Fibroblast of the conjunctiva (primary cell): ENCODE measurements around the gene SWT1.
"Not testable (repeated sequence)": the region's sequence is repeated elsewhere in the genome, so short reads cannot be mapped to it uniquely, and the experiment has no call there.

ENCODE experiments used
- DNase-seq: peaks from one replicate; pipeline ENCODE4 v3.0.0-alpha.2; 2010; ENCODE audit warnings: low read depth

The SWT1 gene

DNA sequence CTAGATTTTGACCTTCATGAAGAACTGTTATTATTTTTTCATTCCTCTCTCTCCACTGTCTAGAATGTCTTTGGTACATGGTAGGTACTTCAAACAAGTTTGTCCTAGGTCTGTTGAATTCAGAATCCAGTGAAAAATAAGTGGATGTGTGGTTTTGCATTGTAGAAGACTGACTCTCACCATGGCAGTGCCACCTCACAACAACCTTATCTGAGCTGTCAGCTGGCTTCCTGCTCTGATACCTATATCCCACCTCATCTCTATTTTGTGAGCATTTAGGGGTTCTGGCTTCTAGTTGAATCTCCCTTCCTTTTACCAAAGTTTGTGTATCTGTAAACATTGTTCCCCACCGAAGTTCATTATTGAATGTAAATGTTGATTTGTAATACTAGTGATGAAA is 9.1 kb downstream of the SWT1 start:
- no peak for DNase-seq

DNA sequence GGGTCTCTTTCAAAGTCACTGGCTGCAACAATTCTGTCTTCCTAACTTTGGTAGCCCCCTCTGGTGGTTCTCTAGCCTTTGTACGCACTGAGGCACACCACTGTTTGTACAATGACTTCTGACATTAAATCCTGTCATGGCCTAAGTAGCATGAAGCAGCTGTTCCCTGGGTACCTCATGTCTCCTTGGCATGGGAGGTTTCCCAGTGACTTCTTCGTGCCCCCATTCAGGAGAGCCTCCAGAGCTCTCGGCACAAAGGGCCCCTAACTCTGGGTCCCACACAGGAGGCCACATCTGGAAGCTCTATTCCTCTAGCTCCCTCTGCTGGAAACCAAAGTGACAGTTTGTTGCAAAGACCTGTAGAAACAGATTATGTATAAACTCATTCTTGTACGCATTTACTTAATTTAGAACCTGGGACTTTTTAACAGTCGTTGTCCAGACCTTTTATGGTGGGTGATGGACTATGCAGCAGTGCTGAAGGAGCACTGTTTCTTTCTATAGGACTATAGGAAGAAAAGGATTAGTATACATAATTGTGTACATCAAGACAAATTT is 13.4 kb downstream of the SWT1 start:
- peak; percentile 35 for DNase-seq

DNA sequence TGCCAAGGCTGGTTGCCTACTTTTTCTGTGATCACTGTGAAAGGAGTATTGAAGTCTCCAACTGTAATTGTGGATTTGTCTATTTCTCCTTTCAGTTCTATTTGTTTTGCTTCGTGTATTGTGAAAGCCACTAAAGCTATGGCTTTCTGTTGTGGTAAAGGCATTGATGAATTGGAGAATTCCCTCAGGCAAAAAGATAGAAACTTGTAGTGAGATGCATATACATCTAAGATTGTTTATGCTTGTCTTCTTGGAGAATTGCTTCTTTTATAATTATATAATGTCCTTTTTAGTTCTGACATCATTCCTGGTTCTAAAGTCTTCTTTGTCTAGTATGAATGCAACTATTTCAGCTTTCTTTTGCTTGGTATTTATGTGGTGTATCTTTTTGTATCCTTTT is 36.8 kb downstream of the SWT1 start:
- no peak for DNase-seq

DNA sequence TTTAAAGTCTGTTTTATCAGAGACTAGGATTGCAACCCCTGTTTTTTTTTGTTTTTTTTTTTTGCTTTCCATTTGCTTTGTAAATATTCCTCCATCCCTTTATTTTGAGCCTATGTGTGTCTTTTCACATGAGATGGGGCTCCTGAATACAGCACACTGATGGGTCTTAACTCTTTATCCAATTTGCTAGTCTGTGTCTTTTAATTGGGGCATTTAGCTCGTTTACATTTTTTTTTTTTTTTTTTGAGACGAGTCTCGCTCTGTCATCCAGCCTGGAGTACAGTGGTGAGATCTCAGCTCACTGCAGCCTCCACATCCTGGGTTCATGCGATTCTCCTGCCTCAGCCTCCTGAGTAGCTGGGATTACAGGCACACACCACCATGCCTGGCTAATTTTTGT is 41.7 kb downstream of the SWT1 start:
- not testable (repeated sequence) for DNase-seq

DNA sequence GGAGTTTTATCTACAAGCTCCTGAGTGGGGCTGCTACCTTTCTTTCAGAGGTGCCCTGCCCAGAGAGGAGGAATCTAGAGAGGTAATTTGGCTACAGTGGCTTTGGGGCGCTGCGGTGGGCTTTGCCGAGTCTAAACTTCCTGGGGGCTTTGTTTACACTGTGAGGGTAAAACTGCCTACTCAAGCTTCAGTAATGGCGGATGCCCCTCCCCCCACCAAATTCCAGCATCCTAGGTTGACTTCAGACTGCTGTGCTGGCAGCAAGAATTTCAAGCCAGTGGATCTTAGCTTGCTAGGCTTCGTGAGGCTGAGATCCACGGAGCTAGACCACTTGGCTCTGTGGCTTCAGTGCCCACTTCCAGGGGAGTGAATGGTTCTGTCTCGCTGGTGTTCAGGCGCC is 43.9 kb downstream of the SWT1 start:
- DNase-seq, result no peak

DNA sequence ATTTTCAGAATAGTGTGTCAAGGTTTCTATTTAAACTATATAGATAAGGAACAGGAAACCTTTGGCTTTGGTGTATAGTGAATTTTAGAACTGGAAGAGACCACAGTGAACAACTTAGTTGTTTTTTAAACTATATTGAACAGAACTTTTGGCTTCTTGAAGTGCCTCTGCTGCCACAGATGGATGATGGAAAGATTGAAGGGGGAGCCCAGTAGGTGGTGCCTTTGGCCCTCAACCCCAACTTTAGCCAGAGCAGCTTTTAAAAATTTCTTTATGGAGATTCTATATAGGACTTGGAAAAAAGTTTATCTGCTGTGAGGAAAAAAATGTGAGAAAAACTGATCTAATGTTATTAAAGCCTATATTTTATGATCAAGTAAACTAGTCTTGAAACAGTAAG is 50.2 kb downstream of the SWT1 start:
- DNase-seq, result no peak

DNA sequence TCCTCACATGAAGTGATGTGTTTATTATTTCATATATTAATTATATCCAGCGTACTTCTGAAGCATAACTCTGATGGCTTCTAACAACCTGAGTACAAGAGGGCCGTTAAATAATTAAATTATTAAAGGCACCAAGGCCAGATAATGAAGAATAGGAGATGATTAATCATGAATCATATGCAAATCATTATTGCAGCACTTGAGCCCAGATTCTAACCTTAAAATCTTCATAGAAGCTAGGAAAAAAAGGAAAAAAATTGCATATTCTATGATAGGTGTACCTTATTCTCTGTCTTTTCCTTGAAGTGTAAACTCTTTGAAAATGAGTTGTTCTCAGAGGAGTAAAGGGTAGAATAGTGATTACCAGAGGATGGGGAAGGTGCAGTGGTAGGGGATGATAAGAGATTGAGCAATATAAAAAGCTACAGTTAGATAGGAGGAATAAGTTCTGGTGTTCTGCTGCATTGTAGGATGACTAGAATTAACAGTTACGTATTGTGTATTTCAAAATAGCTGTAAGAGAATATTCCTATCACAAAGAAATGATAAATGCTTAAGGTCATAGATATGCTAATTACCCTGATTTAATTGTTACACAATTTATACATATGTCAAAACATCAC is 51.1 kb downstream of the SWT1 start:
- DNase-seq, result no peak

DNA sequence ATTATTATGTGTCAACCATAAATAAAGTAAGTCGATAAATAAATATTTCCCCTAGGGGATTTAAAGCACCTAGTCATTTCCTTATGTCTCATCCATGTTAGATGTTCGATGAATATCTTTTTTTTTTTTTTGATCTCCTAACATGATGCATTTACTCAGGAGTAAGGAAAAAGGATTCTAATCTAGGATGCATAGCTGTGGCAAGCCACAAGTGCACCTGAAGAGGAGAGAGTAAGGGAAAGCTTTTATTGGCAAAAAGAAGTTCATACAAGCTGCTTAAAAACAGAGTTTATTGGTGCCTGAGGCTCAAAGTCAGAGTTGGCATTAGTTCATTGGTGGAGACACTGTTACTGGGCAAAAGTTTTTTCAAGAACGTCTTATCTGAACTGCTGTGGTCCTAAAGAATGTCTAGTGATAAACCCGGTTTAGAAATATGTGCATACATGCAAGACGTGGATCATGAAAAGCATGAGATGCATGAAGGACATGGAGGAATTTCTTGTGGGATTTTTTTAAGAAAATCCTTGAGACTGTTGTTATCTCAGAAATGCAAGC is 51.7 kb downstream of the SWT1 start:
- no peak for DNase-seq

DNA sequence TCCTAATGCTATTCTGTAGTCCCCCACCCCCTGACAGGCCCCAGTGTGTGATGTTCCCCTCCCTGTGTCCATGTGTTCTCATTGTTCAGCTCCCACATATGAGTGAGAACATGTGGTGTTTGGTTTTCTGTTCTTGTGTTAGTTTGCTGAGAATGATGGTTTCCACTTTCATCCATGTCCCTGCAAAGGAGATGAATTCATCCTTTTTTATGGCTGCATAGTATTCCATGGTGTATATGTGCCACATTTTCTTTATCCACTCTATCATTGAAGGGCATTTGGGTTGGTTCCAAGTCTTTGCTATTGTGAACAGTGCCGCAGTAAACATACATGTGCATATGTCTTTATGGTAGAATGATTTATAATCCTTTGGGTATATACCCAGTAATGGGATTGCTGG is 52.4 kb downstream of the SWT1 start:
- not testable (repeated sequence) for DNase-seq

DNA sequence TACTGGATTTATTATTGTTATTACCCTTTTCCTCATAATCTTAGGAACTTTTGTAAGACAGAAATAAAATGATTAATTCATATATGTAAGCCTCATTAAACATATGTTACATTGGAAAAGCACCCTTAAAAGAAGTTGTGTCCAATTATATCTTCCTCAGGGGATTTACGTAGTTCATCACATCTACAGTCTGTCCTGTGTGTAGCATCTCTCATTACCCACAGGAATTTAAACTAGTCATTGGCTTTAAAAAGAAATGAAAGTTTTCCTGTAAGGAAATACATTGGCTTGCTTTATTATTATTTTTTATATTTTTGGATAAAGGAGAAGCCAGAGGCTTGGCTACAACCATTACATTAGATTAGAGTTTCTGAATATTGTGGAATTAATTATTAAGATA is 56.1 kb downstream of the SWT1 start:
- DNase-seq, result no peak

DNA sequence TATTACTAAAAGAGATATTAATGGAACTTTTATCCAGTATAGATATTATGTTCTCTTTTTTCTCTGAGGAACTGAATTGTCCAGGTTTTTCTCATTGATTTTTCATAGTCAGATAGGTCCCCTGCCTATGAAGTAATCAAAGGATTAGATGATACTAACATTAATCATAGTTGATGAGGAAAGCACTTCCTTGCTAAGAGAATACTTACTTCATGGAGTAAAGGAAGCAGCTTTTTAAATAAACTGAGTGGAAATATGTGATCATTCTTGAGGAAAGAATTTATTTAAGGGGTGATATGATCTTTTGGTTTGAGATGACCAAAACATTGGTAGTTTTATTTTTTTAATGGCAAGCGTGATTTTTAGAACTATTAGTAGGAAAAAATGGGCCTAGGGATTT is 58.9 kb downstream of the SWT1 start:
- no peak for DNase-seq

DNA sequence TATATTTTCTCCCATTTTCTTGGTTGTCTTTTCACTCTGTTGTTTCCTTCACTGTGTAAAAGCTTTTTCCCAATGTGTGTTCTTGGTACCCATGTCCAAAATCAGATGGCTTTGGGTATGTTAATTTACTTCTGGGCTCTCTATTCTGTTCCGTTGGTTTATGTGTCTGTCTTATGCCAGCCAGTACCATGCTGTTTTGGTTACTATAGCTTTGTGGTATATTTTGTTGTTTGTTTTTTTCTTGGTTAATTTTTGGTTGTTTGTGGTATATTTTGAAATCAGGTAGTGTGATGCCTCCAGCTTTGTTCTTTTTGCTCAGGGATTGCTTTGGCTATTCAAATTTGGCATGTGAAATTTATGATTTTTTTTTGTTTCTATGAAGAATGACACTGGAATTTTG is 67.2 kb downstream of the SWT1 start:
- no peak for DNase-seq

DNA sequence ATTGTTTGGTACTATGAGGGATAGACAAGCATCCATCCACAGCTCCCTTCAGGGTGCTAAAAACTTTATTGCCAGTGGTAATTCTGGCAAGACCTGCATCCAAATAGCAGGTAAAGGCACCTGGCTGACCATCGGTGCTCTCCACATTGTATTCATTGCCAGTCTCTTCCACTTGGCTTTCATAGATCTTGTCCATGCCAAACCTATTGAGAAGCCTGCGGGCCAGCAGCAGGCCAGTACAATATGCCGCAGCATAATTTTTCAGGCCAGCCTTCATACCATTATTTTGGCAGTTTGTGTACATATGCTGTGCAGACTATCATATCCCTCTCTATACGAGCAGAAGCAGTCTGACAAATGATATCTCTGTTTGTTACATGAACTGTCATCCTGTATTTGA is 70.2 kb downstream of the SWT1 start:
- DNase-seq, result no peak

DNA sequence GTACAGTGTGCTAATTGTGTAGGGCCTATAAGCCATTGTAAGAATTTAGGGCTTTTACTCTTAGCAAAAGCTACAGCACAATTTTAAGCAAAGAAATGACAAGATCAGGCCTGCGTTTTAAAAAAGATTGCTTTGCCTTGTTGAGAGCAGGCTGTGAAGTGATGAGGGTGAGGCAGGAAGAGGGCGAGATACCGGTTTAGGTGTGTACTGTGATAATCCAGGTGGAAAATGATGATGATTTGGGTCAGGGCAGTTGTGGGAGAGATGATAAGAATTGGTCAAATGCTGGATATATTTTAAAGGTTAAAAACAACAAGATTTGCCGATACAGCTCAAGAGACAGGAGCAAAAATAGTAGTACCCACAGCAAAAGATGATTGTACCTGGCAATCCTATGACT is 72.0 kb downstream of the SWT1 start:
- DNase-seq, result no peak

DNA sequence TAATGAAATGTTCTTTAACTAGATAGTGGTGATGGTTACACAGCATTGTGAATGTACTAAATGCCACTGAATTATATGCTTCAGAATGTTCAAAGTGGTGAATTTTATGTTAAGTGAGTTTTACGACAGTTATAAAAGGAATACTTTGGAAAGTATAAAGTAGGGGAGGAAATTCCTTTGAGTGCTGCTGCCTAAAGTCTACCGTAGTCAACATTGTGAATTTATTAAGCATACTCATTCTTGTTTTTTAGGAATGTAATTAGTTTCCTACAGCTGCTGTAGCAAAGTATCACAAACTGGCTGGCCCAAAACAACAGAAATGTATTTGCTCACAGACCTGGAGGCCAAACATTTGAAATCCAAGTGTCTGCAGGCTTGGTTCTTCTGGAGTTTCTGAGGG is 73.0 kb downstream of the SWT1 start:
- no peak for DNase-seq

DNA sequence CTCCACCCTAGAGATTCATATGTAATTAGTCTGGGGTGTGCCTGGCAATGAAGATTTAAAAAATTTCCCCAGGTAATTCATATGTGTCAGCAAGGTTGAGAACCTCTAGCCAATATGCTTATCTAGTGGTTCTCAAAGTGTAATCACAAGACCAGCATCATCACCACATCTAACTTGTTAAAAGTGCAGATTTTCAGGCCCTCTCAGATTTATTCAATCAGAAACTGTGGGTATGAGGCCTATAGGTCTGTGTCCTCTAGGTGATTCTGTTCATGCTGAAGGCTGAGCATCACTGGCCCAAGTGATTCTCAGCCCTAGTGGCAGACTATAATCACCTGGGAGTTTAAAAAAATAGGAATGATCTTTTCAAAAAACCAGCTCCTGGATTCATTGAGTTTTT is 75.9 kb downstream of the SWT1 start:
- DNase-seq, result no peak

DNA sequence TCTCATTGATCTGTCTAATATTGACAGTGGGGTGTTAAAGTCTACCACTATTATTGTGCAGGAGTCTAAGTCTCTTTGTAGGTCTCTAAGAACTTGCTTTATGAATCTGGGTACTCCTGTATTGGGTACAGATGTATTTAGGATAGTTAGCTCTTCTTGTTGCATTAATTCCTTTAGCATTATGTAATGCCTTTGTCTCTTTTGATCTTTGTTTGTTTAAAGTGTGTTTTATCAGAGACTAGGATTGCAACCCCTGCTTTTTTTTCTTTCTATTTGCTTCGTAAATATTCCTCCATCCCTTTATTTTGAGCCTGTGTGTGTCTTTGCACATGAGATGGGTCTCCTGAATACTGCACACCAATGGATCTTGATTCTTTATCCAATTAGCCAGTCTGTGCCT is 77.2 kb downstream of the SWT1 start:
- not testable (repeated sequence) for DNase-seq

DNA sequence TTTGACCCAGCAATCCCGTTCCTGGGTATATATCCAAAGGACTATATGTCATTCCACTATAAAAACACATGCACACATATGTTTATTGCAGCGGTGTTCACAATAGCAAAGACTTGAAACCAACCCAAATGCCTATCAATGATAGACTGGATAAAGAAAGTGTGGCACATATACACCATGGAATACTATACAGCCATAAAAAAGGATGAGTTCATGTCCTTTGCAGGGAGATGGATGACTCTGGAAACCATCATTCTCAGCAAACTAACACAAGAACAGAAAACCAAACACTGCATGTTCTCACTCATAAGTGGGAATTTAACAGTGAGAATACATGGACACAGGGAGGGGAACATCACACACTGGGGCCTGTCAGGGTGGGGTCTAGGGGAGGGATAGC is 80.2 kb downstream of the SWT1 start:
- DNase-seq, result not testable (repeated sequence)

DNA sequence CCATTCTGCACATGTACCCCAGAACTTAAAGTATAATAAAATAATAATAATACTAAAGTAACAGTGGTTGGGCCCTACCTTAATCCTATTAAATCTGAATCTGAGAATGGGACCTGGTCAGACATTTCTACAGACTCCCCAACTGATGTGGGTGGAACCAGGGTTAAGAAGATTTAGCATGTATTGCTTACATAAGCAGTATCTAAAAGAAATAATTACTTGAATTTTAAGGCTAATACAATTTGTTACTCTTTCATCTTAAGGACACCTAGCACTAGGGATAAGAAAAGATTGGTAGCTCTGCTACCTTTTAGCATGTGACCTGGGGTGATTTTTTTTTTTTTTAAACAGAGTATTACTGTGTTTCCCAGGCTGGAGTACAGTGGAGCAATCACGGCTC is 80.7 kb downstream of the SWT1 start:
- DNase-seq, result no peak

DNA sequence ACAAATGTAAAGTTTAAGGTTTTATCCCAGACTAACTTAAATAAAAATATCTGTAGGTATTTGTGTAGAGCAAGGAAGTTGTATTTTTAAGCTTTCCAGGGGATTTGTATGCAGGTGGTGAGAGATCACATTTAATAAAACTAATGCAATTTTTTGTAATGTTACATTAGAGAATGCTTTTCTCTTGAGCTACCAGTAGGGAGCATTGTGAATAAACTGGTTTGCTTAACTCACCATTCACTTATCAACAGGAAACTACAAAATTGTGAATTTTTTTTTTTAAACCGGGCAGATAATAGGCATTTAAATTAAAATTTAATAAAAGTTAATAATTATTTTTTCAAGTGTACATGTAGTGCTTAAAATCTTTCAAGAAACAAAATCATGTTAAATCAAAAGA is 81.5 kb downstream of the SWT1 start:
- peak; percentile 6 for DNase-seq

DNA sequence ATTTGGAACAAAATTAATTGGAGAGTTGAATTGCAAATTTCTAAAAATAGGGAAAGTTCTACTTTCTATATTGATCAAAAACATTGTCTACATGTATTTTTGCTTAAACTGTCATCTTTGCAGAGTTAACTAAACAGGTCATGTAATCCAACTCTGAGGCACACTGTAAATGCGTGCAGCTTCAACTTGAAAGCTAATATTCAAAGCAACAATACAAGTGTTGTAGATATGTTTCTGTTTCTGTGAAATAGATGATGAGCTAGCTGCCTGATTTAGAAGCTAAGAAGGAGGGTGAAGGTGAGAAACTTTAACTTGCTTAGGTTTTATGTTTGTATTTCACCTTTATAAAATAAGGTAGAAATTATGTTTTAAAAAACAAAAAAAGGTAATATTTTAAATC is 82.9 kb downstream of the SWT1 start:
- DNase-seq, result no peak

DNA sequence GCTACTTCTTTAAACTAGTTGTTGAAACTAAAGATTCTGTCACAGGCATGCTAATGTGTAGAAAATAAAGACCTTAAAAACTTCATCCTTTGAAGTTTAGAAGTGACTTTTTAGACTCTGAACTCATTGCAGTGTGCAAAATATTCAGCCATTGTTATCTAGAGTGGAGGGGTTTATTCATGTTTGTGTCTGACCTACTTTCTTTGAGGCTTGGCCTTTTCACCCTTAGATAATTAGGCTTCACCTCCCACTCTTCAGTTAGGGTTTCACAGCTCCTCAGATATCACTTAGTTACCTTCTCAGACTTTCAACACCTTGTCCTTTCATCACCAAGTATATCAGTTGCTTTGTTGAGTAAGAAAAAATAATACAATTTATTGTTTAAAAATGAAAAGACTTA is 84.2 kb downstream of the SWT1 start:
- DNase-seq, result no peak

DNA sequence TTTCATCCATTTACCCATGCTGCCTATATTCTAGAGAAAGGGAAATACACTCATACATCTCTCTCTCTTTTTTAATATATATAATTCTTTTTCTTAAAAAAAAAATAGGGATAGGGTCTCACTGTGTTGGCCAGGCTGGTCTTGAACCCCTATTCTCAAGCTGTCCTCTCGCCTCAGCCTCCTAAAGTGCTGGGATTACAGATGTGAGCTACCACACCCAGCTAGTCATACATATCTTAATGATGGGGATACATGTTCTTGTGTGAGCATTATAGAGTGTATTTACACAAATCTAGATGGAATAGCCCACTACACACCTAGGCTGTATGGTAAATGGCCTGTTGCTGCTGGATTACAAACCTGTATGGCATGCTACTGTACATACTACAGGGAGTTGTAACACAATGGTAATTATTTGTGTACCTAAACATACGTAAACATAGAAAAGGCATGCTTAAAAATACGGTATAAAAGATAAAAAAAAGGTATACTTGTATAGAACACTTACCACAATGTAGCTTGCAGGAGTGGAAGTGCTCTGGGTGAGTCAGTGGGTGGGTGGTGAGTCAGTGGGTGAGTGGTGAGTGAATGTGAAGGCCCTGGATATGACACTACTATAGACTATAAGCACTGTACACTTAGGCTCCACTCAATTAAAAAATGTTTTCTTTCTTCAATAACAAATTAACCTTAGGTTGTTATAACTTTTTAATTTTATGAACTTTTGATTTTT is 87.2 kb downstream of the SWT1 start:
- DNase-seq, result no peak

DNA sequence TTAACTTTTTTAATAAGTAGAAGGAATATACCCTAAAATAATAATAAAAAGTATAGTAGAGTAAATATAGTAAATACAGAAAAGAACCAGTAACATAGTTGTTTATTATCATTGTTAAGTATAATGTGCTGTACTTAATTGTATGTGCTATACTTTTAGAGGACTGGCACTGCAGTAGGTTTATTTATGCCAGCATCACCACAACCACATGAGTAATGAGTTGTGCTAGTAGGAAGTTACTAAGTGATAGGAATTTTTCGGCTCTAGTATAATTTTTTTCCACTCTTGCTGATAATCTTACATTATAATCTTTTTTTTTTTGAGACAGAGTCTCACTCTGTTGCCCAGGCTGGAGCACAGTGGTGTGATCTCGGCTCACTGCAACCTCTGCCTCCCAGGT is 88.5 kb downstream of the SWT1 start:
- no peak for DNase-seq
